GM12872 (cell line): ENCODE measurements around the gene BPIFB2.

Experiments used
- CTCF ChIP-seq: IDR thresholded peaks from 3 replicates; pipeline ENCODE4 v1.5.1; 2011; ENCODE audit warnings: low read depth, mild to moderate bottlenecking, low read length, moderate library complexity; ENCODE audit not compliant: insufficient read depth

BPIFB2 gene

GRCh38 chr20:32963176-32963575 is 44.3 kb upstream of the BPIFB2 start:
- TF ChIP-seq CTCF, result no peak

- no peak for TF ChIP-seq CTCF
These were observed 42.9 kb upstream of the BPIFB2 start for GRCh38 chr20:32964575-32964974.

GRCh38 chr20:32965115-32965514 is 42.4 kb upstream of the BPIFB2 start:
- no peak for TF ChIP-seq CTCF

- no peak for TF ChIP-seq CTCF
These were observed 41.7 kb upstream of the BPIFB2 start for GRCh38 chr20:32965581-32966373.

- TF ChIP-seq CTCF, result no peak
These were observed 41.1 kb upstream of the BPIFB2 start for GRCh38 chr20:32966382-32966781.

GRCh38 chr20:32966881-32967781 is 40.4 kb upstream of the BPIFB2 start:
- no peak for TF ChIP-seq CTCF

- no peak for TF ChIP-seq CTCF
These were observed 39.5 kb upstream of the BPIFB2 start for GRCh38 chr20:32967961-32968457.
